ENCODE data around the gene STON2.

Gene STON2

DNA sequence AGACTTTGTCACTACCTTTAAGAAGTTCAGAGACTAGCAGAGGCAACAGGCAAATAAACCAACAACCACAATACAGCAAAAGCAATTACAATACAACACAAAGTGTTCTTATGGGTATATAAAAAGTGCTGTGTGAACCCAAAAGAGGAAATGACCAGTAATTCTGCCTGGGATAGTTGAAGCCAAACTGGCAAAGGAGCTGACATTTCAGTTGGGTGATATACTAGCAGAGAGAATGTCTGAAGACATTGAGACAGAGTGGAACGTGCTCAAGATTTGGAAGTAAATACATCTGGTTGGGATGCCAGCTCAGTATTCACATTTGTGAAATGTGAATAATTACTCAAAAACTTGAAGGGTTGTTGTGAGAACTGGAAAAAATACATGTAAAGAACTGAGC lies 98.8 kb downstream of the STON2 start:
- DNase-seq: no peak

DNA sequence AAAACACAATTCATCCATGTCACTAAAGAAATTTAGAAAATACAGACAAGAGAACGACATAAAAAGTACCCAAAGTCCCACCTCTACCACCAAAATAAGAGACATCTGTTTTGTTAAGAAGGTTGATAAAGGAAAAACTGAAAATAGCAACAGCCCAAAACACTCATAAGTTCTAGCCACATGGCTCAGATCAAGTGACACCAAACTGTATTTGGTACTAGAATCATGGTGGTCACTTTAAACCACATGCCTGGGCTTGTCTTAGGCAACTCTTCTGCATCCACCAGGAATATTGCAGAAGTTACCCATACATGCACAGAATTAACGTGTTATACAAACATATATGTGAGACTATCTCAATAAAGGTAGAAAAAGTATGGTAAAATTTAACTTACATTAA lies 101.2 kb downstream of the STON2 start:
- no peak for DNase-seq

DNA sequence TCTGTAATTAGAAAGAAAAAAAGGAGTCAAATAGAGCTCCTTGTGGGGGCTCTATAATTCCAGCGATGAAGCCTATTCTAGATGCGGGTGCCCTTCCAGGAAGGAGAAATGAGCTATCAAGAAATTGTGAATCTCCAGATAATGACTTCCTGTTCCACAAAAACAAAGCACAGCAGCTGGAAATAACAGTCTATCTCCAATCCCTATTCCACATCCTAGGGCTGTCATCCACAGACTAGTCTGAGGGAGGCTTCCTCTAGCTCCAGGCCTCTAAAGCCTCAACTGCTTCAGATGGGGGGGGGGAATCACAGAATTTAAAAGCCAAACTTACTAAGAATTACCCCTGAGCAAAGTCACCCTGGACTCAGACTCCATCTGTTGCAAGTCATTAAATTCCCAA lies 102.0 kb downstream of the STON2 start:
- DNase-seq: no peak

DNA sequence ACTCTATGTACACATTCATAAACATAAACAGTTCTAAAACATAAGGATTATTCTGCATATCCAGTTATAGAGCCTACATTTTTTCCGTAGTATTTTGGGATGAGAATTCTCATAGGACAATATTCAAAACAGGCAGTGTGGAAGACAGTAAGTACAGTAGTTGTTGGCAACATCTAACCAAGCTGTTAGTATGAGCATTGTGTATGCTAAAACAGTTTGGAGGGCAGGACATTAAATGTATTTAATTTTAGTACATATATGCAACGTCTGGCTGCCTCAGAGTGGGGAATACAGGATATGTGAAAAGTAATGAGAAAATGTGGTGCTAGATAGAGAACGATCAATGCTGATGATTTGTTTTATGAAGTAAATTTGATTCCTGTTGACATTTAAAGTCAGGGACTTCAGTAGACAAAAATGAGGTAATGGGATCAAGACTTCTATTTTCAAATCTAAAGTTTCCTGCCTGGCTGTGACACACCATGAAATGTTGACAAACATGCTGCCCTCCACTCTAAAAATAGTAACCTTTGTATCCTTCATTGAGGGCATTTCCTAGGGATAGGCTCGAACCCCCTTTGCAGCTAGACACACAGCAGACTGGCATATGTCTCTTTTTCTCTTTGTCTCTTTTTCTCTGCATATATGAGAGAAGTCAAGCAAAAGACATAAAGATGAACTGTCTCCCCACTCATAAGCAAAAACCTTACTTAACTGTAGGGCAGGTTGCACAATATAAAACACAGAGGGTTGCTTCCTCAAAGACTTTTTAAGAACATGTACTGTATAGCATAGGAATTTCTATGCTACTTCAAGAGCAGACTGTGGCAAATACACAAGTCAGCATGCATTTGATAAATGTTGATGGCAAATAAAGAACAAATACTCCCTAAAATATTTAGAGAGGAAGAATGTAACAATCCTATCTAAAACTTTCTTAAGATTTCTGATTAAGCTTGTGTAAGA lies 103.9 kb downstream of the STON2 start:
- DNase-seq: no peak

DNA sequence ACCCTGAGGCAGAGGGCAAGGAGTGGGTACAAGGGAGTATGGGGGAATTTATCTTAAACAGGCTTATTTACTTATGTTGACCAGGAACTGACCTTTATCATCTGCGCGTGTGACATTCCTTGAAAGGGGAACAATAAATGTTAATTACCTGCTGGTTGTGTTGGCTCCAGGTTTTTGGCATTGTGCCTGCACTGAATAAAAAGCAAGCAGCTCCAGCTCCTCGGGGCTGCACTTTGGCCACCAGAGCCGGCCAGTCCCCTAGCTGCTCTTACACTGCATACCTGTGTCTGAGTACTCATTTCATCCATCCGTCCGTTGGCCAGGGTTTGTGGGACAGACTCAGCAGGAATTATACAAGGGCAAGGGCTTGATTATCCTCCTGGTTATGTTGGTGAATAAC lies 110.6 kb downstream of the STON2 start:
- DNase-seq: no peak

DNA sequence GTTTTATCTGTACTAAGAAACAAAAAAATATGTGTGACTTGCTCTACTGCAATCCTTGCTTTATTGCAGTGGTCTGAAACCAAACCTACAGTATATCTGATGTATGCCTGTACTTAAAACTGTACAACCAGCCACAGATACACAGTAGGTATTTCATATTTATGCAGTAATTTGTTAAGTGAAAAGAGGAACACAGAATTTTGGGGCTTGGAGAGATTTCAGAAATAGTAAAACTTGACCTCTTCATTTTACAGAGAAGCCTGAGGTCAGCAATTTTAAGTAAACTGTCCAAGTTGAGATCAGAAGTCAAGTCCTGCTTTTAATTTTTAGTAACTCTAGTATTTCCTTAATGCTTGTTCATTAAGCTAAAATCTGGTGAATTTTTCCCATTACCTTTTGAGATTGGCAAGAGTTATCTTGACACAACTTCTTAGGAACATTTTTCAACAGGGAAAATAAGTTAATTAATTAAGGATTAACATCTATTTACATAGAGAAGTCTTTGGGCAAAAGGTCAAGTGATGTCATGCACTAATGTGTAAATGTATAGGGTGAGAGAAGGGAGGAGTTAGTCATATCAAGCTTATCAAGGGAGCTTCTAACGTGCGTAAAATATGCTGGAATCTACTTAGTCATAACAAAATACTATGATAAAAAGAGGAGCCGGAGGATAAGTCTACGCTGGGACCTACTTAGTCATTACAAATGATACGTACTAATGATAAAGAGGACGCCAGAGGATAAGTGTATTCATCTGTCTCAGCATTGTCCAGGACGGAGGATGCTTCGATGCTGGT lies 113.4 kb downstream of the STON2 start:
- DNase-seq: no peak

DNA sequence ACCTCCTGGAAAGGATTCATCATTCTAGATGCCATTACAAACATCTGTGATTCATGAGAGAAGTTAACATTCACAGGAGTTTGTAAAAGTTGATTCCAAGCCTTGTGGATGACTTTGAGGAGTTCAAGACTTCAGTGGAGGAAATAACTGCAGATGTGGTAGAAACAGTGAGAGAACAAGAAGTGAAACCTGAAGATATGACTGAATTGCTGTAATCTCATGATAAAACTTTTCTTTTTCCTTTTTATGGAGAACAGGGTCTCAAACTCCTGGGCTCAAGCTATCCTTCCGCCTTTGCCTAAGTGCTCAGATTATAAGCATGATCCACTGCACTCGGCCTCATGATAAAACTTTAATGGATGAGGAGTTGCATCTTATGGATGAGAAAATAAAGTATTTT lies 114.9 kb downstream of the STON2 start:
- DNase-seq: no peak

DNA sequence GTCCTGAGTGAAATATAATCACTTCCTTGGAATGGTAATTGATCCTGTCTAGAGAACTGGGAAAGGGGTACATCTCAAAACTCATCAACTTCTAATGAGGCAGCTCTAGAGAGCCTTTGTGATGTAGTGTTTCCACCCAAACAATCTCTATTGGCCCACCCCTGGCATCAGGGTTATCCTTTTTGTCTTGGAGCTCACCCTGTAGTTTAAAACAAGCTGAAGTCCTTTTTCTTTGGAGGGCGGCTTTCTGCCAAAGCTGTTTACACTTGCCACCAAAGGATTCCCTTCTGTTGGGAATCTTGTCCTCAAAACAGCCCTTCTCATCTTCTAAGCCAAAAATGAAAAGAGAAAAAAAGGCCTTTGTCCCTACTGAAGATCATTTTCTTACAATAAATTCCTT lies 118.8 kb downstream of the STON2 start:
- DNase-seq: no peak

DNA sequence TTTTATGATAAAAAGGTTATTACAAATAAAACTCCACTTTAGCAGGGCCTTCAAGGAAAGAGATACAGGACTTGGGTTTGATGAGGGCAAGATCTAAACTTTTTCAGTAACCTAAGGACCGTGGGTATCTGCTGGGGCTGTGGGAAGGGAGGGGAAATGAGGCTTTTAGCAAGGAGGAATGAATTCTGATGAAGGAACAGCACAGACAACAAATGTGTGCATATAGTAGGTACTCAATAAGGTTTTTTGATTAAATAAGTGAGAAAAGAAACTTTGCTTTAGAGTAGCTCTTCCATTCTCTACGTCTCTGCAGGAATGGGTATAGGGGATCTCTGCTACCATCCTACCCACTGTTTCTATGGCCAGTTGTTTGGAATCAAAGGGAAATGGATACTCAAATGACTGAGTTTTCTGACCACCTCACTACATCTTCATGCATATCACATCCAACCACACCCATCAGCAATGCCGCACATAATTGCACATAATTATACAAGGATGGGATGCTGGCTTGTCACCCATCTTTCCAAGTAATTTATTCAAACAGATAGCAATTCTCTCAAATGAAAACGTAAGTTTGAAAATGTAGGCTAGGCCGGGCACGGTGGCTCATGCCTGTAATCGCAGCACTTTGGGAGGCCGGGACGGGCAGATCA lies 119.9 kb downstream of the STON2 start:
- DNase-seq: no peak

DNA sequence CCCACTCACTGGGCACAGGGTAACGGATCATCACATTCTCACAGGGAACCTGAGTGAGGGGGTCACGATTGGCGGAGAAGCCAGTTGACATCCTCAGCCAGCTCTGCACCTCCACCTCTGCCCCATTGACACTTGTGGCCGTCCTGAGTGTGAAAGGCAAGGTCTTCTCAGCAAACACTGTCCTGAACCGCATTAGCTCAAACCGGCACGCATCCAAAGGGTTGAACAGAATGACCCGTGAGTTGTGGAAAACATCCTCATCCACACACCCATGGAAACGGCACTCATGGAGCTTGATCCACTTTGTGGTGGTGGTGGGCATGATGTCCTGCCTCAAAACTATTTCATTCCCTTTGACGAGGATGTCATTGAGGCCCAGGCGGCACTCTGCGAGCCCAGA lies 123.0 kb downstream of the STON2 start:
- DNase-seq: no peak

DNA sequence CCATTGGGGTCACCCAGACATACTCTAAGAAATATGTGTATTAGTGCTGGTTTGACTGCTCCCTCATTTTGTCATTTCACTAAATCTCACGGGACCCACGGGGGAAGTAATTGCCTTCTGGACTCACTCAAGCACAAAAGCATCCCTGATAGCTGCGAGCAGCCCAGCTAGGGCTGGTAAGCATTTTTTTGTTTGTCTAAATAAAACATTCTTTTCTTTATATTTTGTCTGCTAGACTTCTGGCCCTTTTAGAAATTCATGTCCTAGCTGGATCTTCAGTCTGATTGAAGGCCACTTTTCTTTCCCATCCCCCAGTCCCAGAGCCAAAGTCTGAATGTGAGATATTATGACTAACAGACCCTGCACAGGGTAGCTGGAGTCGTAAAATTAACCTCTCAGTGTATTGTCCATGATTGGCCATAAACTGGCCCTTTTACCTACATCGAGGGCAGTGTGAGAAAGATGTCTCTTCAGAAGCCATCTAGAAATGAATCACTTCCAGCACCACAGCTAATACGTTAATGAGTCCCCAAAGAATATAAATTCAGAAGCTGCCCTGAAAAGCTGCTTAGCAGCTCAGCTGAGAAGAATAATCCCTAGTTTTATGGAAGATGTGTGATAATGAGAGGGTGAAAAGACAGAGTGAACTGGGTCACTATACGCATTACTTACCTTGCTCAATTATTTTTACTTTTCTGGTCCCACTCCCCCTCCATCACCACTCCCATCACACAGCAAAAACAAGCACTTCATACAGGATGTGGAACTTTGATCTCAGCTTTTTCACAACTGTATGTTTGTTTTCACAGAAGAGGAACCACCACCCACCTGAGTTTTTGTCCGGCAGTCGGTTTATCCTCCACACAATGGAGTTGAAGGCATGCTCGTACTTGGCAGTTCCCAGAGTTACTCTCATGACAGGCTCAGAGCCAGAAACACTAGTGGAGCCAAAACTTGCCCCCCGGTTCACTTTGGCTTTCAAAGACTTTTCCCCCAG lies 123.8 kb downstream of the STON2 start:
- no peak for DNase-seq

DNA sequence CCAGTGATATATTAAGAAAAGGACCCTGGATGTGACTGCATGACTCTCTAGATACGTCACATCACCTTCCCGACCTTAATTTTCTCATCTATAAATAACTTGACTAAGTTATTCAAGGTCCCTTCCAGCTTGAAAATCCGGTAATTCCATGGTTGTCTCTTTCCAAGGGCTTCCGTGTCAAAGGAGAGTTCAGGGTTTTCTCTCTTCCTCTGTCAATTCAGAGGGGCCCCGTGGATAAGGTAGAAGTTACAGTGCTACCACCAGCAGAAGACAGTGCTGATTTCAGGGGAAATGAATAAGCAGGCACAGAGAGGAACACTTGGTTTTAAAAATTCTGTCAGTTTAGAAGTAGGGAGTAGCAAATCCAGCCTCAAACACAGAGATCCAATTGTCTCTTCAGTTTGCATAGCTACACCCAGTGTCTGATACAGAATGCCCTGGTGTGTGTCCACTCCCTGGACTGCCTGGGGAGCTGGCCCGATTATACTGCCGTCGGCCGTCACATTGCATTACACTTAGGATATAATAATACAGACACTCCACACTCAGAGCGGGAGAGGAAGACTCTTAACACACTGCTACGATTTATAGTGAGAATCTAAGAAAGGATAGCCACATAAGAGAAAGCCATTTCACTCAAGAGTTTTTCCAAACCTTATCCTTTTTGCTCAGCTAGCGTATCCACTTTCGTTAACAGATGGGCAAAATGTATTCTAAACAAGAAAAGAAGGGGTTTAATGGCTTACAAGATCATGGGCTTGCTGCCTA lies 124.6 kb downstream of the STON2 start:
- DNase-seq: no peak

DNA sequence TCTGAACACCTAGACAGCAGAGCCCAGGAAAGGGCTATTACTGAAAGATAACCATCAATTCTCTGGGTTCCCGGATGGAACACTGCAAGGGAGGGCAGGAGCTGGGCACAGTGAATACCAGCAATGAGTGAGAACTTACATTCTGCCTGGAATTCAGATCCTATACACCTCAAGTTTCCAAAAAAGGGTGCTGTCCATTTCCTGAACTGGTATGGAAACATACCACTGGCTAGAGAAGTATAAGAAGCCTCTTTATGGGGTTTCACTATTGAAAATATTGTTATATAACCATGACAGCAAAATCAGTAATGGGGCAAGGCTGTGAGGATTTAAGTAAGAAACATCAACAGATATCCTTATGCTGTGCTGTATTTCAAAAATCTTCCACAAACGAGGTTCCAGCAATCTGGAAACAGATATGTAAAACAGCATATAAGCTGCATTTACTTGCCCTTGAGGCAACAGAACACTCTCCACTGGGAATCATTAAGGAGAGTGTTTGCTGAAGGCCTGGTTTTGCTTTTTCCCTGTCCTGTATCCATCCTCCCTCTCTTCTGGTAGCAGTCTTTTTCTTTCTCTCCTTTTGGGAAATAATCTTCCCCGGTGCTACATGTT lies 126.1 kb downstream of the STON2 start:
- no peak for DNase-seq

DNA sequence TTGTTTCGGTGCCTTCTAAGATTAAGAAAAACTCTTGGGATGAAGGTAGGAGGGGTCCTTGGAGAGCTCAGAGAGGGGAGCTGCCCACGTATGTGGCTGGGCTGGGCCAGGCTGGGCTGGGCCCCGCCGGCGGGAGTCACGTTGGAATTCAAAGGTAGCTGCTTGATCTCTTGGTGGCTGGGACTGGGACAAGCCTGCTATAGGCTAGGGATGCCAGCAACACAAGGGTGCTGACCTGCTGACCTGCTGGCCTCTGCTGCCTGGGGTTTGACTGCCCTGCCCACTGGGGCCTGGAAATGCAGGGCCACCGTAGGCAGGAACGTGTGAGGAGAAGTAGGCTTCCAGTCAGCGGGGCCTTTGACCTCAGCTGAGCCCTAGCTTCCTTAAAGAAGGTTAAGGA lies 126.6 kb downstream of the STON2 start:
- no peak for DNase-seq

DNA sequence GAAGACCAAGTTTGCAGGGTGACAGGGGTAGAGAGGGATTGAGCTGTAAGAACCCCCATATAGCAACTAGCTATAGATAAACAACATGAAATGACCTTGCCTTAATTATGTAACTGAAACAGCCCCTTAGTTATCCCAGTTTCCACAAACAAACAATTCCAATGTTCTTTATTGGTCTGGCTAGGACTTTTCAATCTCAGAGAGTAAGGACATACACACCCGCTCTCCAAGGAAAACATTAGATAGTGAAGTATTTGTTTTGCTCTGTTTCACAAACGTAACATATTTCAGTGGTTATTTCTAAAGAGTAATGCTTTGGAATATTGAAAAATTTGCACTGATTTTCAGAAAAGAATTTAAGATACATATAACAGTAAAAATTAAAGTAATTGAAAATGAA lies 127.8 kb downstream of the STON2 start:
- DNase-seq: no peak

DNA sequence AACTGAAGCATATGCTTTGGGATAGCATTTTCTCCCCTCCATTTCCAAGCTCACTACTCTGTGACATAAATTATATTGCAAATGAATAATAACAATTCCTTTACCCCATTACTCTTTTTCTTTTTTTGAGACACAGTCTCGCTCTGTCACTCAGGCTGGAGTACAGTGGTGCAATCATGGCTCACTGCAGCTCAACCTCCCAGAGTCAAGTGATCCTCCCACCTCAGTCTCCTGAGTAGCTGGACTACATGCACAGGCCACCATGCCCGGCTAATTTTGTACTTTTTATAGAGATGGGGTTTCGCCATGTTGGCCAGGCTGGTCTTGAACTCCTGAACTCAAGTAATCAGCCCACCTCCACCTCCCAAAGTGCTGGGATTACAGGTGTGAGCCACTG lies 130.1 kb downstream of the STON2 start:
- no peak for DNase-seq

DNA sequence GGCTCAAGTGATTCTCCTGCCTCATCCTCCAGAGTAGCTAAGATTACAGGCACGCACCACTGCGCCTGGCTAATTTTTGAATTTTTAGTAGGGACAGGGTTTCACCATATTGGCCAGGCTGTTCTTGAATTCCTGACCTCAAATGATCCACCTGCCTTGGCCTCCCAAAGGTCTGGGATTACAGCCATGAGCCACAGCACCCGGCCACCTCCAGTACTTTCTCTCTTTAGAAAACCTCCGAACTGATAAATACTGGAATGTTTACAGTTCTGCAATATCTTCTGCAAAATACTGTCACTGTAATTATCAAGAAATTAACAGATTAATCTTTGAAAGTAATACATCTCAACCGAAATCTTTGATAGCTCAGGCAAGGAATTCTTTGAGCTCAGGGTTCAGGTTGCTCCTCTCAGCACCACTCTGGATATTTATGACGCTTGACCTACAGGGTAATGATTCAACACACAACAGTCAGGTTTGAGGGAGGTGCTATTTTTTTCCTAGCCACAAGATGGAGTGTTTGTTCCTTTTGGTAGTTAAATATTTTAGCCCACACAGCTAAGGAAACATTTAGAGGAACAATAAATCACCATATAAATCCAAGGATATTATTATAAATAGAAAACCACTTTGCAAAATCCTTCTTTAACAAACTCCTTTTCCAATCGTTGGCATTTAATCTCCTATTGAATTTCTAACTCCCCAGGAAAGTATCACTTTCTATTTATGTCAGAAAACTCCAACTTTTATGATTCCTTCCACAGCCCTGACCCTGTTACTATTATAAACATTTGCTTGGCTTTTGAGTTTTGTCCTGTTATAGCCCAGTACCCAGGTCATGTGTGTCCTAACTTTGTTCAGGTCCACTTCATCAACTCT lies 130.8 kb downstream of the STON2 start:
- DNase-seq: no peak

DNA sequence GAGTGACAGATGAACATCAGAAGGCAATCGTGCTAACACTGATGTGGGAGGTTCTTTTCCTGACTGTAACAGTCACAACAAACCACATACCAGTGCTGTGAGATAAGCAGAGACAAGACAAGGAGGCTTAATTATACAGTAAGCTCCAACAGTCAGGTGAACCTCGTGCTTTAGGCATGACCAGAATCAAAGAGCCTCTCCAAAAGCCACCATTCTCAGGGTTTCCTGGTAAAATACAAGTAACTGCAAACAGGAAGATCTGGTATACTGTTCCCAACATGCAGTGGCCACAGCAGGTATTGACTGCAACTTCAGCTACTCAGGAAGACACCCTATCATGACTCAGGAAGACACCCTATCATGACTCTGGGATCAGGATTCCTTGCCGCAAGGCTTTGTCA lies 132.1 kb downstream of the STON2 start:
- no peak for DNase-seq

DNA sequence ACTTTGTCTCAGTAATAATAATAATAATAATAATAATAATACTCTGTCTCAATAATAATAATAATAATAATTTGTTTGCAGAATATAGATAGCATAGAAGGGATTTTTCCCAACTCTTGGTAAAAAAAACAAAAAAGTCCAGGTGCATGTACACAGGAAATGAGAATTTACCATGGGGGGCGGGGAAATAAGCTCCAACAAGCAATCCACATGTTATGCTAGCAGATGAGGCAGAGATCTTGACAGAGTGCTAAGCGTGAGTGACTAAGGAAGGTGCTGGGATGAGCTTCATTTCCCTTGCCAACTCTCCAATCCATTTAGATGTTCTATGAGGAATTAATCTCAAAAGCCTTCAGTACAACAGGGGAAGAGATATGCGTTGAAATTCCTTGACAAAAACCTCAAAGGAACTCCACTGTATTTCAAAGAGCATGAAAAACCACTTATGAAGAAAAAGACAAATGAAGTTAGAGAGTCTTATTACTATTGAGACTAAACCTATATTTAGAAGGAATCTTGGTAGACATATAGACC lies 134.4 kb downstream of the STON2 start:
- DNase-seq: no peak

DNA sequence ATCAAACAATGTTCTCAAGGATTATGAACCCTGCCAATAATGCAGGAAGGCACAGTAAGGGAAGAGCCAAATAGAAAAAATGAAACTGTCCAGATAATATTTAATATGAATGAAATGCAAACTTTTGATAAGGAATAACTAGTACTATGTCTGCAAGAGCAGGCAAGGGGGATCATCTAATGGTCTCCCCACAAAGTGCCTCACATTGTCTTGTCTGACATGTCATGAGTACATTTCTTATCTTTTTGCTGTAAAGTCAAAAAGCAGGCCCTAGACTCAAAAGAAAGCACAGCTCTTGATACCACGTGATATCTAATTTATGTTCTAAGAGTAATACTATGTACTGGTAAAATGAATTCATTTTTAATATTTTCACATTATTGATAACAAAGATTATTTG lies 135.5 kb downstream of the STON2 start:
- no peak for DNase-seq

Data from SHP77 treated with DMSO at 0.1 percent for 48 hours (cell line).